KOPT-K1 (cell line): ENCODE measurements around the gene MYO9B.
"Not testable (repeated sequence)": the region's sequence is repeated elsewhere in the genome, so short reads cannot be mapped to it uniquely, and the experiment has no call there.

Source experiments
- H3K27ac ChIP-seq: fragments of 200-600 bp; sonication (generic); 2 replicates; pipeline ENCODE4 v1.5.1; 2016; ENCODE audit warnings: antibody characterized with exemption, mild to moderate bottlenecking, low read depth, low read length; ENCODE audit not compliant: poor library complexity, severe bottlenecking
- H3K36me3 ChIP-seq: fragments of 200-600 bp; sonication (generic); 2 replicates; pipeline ENCODE4 v1.5.1; 2017; ENCODE audit warnings: antibody characterized with exemption, mild to moderate bottlenecking, low read length, moderate library complexity; ENCODE audit not compliant: insufficient read depth
- H3K9me3 ChIP-seq: fragments of 200-600 bp; sonication (generic); 2 replicates; pipeline ENCODE4 v1.5.1; 2017; ENCODE audit warnings: antibody characterized with exemption, low read length, mild to moderate bottlenecking; ENCODE audit not compliant: insufficient read depth, poor library complexity, severe bottlenecking

MYO9B gene

GRCh38 chr19:17094694-17095093, 19.1 kb downstream of the MYO9B start:
- H3K27ac ChIP-seq, H3K9me3 ChIP-seq: not testable (repeated sequence)
- H3K36me3 ChIP-seq, result peaks cover 25% of the 10 kb centered on the region

DNA sequence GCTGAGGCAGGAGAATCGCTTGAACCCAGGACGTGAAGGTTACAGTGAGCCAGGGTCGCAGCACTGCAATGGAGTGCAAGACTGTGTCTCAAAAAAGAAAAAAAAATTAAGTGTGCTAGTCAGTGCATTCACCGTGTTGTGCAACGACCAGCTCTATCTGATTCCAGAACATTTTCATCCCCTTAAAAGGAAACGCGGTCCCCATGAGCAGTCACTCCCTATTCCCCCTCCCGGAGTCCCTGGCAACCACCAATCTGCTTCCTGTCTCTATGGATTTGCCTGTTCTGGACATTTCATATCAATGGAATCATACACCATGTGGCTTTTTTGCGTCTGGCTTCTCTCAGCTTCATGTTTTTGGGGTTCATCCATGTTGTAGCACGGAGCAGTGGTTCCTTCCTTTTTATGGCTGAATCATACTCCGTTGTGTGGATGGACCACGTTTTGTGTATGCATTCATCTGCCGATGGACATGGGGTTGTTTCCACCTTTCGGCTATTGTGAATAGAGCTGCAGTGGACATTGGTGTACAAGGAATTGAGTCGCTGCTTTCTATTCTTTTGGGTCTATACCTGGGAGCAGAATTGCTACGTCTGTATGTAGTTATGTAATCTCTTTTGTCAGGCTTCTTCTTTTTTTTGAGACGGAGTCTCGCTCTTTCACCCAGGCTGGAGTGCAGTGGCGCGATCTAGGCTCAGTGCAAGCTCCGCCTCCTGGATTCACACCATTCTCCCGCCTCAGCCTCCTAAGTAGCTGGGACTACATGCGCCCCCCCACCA, 19.8 kb downstream of the MYO9B start:
- H3K36me3 ChIP-seq, result peaks cover 25% of the 10 kb centered on the region
- no peaks in the 10 kb centered on the region for H3K9me3 ChIP-seq
- no peak overlapping the region for H3K27ac ChIP-seq

DNA sequence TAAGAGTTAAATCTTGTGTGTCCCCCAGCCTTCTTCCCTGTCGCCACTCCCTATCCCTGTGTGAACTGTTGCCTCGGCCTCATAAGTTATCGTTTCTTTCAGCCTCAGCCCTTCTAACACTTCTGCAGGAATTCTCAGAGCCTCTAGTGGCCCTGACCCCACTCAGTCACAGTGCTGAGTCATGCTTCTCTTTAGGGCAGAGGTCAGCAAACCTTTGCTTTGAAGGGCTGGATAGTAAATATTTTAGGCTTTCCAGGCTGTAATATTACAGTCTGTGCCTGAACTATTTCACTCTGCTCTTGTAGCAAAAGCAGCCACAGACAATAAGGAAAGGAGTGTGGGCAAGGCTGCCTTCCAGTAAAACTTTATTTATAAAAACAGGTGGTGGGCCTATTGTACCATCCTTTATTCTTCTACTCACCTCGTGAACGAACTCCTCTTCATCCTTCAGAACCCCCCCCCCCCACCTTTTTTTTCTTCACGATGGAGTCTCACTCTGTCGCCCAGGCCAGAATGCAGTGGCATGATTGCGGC, 22.1 kb downstream of the MYO9B start:
- H3K9me3 ChIP-seq, result peaks cover 8% of the 10 kb centered on the region
- no peak overlapping the region for H3K27ac ChIP-seq
- peaks cover 30% of the 10 kb centered on the region for H3K36me3 ChIP-seq

DNA sequence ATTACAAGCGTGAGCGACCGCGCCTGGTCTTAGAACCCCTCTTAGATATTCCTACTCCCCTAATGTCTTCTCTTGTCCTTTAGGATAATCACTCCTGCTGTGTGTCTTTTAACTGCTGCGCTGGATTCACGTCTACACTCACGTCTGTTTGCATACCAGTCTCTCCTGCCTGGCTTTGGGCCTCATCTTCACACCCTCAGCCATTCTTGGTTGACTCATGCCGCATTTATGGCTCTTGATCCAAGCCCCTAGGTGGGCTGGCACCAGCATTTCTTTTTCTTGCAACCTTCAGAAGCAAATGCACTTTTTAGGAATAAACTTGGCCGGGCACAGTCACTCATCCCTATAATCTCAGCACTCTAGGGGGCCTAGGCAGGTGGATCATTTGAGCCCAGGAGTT, 22.7 kb downstream of the MYO9B start:
- peaks cover 13% of the 10 kb centered on the region for H3K9me3 ChIP-seq
- H3K36me3 ChIP-seq, result peaks cover 37% of the 10 kb centered on the region
- no peak overlapping the region for H3K27ac ChIP-seq

- H3K9me3 ChIP-seq, result peaks cover 13% of the 10 kb centered on the region
- H3K27ac ChIP-seq, result no peak overlapping the region
- H3K36me3 ChIP-seq, result peaks cover 72% of the 10 kb centered on the region
These were observed 26.4 kb downstream of the MYO9B start for GRCh38 chr19:17101686-17102628.

DNA sequence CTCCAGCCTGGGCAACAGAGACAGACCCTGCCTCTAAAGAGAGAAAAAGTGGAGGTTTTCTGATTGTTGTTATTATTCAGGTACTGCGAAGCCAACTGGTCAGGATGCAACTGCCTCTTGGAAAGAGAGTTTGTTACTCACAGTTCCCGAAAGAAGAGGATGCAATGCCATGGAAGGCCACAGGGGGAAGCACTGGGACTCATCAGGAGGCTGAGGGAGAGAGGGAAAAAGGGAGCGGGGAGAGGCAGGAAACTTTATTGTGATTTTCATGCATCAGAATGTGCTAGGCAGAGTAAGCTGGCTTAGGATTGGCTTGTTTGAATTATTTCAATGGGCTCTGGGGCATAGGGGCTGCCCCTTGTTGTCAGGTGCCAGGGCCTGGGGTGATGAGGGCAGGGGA, 27.6 kb downstream of the MYO9B start:
- peaks cover 13% of the 10 kb centered on the region for H3K9me3 ChIP-seq
- H3K36me3 ChIP-seq, result peaks cover 82% of the 10 kb centered on the region
- H3K27ac ChIP-seq, result no peak overlapping the region

GRCh38 chr19:17104679-17105078, 29.1 kb downstream of the MYO9B start:
- H3K36me3 ChIP-seq, result peaks cover 88% of the 10 kb centered on the region
- H3K27ac ChIP-seq, result no peak overlapping the region
- peaks cover 13% of the 10 kb centered on the region for H3K9me3 ChIP-seq

- no peak overlapping the region for H3K27ac ChIP-seq
- peaks cover 13% of the 10 kb centered on the region for H3K9me3 ChIP-seq
- H3K36me3 ChIP-seq, result peaks cover 95% of the 10 kb centered on the region
These were observed 30.0 kb downstream of the MYO9B start for GRCh38 chr19:17105556-17105955.

GRCh38 chr19:17106964-17107363, 31.4 kb downstream of the MYO9B start:
- H3K27ac ChIP-seq, H3K9me3 ChIP-seq: not testable (repeated sequence)
- H3K36me3 ChIP-seq, result peaks cover 93% of the 10 kb centered on the region

DNA sequence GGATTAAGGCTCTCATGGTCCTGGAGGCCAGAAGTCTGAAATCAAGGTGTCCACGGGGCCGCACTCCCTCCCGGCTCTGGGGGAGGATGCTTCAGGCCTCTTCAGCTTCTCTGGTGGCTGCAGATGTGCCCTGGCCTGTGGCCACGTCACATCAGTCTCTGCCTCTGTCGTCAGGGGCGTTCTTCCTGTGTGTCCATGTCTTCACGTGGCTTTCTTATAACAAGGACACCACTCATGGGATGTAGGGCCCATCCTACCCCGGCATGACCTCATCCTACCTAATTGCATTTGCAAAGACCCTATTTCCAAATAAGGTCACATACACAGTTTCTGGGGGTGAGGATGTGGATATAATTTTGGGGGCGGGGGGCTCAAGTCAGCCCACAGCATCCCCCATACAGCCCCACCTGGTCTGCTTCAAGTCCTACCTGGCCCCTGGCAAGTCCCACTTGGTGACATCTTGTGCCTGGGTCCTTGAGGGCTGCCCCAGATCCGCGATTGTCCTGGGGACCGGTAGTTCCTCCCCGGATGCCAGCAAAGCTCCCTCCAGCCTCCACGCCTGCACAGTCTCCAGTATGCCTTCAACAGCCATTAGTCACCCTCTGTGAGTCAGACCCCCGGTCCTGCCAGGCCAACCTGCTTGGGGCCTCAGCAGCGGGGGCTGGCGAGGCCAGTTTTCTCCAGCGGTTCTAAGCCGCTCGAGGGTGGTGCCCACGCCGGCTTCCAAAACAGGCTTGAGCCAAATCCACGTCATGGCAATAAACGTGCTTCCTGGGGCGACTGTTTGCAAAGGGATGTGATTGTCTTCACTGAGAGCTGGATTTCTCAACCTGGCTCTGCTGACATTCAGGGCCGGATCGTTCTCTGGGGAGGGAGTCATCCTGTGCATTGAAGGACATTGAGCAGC, 32.2 kb downstream of the MYO9B start:
- Histone ChIP-seq H3K36me3 (peaks cover 93% of the 10 kb centered on the region), H3K9me3 (peaks cover 4% of the 10 kb centered on the region), H3K27ac (no peak overlapping the region)

DNA sequence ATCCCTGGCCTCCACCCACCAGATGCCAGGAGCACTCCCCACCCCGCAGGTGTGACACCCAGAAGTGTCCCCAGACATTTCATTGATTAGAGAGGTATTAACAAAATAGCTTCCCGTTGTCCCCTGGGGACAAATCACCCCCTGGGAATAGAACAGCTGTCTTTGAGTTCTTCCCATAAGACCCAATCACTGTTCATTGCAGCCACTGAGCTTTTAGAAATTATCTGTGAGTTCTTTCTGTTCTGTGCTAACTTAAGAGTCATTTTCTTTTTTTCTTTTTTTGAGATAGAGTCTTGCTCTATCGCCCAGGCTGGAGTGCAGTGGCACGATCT, 32.8 kb downstream of the MYO9B start:
- H3K27ac ChIP-seq, result no peak overlapping the region
- peaks cover 93% of the 10 kb centered on the region for H3K36me3 ChIP-seq

DNA sequence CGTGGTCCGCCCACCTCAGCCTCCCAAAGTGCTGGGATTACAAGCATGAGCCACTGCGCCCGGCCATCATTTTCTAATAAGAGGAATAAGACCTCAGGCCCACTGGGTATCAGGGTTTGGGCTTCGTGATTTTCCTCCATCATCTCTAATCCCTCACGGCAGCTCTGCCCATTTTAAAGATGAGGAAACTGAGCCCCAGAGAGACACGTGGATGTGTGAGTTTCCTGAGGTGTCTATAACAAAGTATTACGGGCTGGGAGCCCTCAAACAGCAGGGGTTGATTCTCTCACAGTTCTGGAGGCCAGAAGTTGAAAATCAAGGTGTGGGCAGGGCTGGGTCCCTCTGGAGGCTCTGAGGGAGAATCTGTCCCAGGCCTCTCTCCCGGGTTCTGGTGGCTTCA, 33.7 kb downstream of the MYO9B start:
- Histone ChIP-seq H3K36me3 (peaks cover 93% of the 10 kb centered on the region), H3K27ac (no peak overlapping the region), H3K9me3 (no peaks in the 10 kb centered on the region)

More for the DNA sequence above, 32.8 kb downstream of the MYO9B start:
- no peaks in the 10 kb centered on the region for H3K9me3 ChIP-seq

GRCh38 chr19:17109962-17110598, 34.5 kb downstream of the MYO9B start:
- Histone ChIP-seq H3K9me3 (no peaks in the 10 kb centered on the region), H3K27ac (no peak overlapping the region), H3K36me3 (peaks cover 93% of the 10 kb centered on the region)

- Histone ChIP-seq H3K9me3 (no peaks in the 10 kb centered on the region), H3K36me3 (peaks cover 93% of the 10 kb centered on the region), H3K27ac (no peak overlapping the region)
These were observed 35.0 kb downstream of the MYO9B start for GRCh38 chr19:17110599-17110966.
